Middle frontal gyrus (tissue), 1 donor: Measurements from ENCODE around the gene NTM.

Experiments used
- DNase-seq: peaks from one replicate; pipeline ENCODE4 v3.0.0-alpha.2; 2015; ENCODE audit warnings: low spot score; ENCODE audit errors: extremely low spot score

Gene NTM

GRCh38 chr11:132035766-132036165 lies 665.4 kb downstream of the NTM start:
- DNase-seq = no peak

GRCh38 chr11:132036220-132036619 lies 665.8 kb downstream of the NTM start:
- no peak for DNase-seq

- DNase-seq = no peak
Observed at GRCh38 chr11:132036746-132037466, 666.5 kb downstream of the NTM start.

GRCh38 chr11:132037467-132037862 lies 667.0 kb downstream of the NTM start:
- no peak for DNase-seq

- no peak for DNase-seq
Observed at GRCh38 chr11:132037956-132038355, 667.5 kb downstream of the NTM start.

GRCh38 chr11:132039521-132039920 lies 669.1 kb downstream of the NTM start:
- no peak for DNase-seq

- no peak for DNase-seq
Observed at GRCh38 chr11:132042296-132042695, 671.9 kb downstream of the NTM start.

GRCh38 chr11:132043714-132044113 lies 673.3 kb downstream of the NTM start:
- DNase-seq = no peak

GRCh38 chr11:132045107-132045506 lies 674.7 kb downstream of the NTM start:
- DNase-seq = no peak

GRCh38 chr11:132046288-132046865 lies 676.0 kb downstream of the NTM start:
- no peak for DNase-seq

GRCh38 chr11:132047167-132047566 lies 676.8 kb downstream of the NTM start:
- DNase-seq = no peak

- DNase-seq = no peak
Observed at GRCh38 chr11:132048040-132048439, 677.6 kb downstream of the NTM start.

GRCh38 chr11:132049205-132049604 lies 678.8 kb downstream of the NTM start:
- DNase-seq = no peak

GRCh38 chr11:132050049-132050448 lies 679.6 kb downstream of the NTM start:
- no peak for DNase-seq

- DNase-seq = no peak
Observed at GRCh38 chr11:132050577-132051165, 680.3 kb downstream of the NTM start.

- no peak for DNase-seq
Observed at GRCh38 chr11:132051704-132052103, 681.3 kb downstream of the NTM start.

- no peak for DNase-seq
Observed at GRCh38 chr11:132052342-132052741, 681.9 kb downstream of the NTM start.

GRCh38 chr11:132052904-132053303 lies 682.5 kb downstream of the NTM start:
- DNase-seq = no peak

GRCh38 chr11:132054822-132055221 lies 684.4 kb downstream of the NTM start:
- DNase-seq = no peak

- no peak for DNase-seq
Observed at GRCh38 chr11:132055296-132055695, 684.9 kb downstream of the NTM start.

GRCh38 chr11:132056689-132057088 lies 686.3 kb downstream of the NTM start:
- no peak for DNase-seq

GRCh38 chr11:132057266-132057665 lies 686.9 kb downstream of the NTM start:
- DNase-seq = no peak
